Neural crest cell (in vitro differentiated cells): ENCODE results near the gene TERC. TPM values are rescaled to one million over a fixed set of nuclear protein-coding genes. Genes with fewer than 3 reads are reported as not detected.

Experiments
- DNase-seq: peaks from one replicate; pipeline ENCODE4 v3.0.0; 2021; ENCODE audit warnings: low read depth, mixed read lengths, low spot score
- H3K27ac Mint-ChIP-seq: one replicate; pipeline ENCODE4 v1.8.0; 2021; ENCODE audit warnings: mild to moderate bottlenecking, mixed read lengths; ENCODE audit not compliant: unreplicated experiment
- H3K27me3 Mint-ChIP-seq: 2 replicates; pipeline ENCODE4 v1.8.0; 2021; ENCODE audit warnings: low read depth, mild to moderate bottlenecking, mixed read lengths
- H3K36me3 Mint-ChIP-seq: 2 replicates; pipeline ENCODE4 v1.8.0; 2021; ENCODE audit warnings: low read depth, mild to moderate bottlenecking, mixed read lengths
- H3K4me1 Mint-ChIP-seq: 2 replicates; pipeline ENCODE4 v1.8.0; 2021; ENCODE audit warnings: mixed read lengths
- H3K4me3 Mint-ChIP-seq: one replicate; pipeline ENCODE4 v1.8.0; 2021; ENCODE audit warnings: mild to moderate bottlenecking, mixed read lengths
- H3K9me3 Mint-ChIP-seq: 2 replicates; pipeline ENCODE4 v1.8.0; 2021; ENCODE audit warnings: mixed read lengths
- CTCF ChIP-seq: fragments of 200-600 bp; sonication (generic); conservative IDR thresholded peaks from 2 replicates; pipeline ENCODE4 v1.5.0; 2021; ENCODE audit warnings: antibody characterized with exemption, mild to moderate bottlenecking
- long read RNA-seq: library from polyadenylated mRNA; unstranded; transcript quantifications from one replicate; pipeline ENCODE4 v2.0.0, GENCODE V29; 2020
- total RNA-seq: library from RNA; stranded (reverse); gene quantifications from 2 replicates; pipeline ENCODE4 v1.2.1, GENCODE V29; 2021

Gene TERC
- total RNA-seq = 16.2 and 19.5 TPM in 2 replicates
- long read RNA-seq = 0 reads

DNA sequence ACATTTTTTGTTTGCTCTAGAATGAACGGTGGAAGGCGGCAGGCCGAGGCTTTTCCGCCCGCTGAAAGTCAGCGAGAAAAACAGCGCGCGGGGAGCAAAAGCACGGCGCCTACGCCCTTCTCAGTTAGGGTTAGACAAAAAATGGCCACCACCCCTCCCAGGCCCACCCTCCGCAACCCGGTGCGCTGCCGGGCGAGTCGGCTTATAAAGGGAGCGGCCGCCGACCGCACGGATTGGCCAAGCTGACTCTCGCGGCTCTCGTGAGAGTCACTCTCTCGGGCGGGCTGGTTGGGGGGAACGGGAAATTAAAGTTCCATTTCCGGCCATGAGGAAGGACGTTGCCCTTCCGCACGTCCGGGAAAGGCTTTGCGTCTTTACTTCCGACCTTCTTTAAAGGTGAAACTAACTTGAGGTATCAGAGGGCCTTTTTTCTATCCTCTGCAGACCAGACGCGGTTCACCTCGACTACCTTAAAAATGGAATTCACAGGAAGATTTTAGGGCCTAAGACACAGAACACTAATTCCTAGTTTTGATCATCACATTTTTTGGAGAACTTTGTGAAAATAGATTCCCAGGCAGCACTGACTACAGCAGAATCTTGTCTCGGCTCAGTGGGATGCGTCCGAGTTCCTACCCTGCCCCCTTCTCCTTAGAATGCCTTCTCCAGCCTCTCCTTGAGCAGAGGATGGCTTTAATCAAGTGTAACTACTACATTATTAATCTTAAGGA, at the start of gene TERC:
TSS of gene TERC (minus strand) at position 179 of the 731 bp plus-strand sequence.
- peaks cover 14% of the 10 kb centered on the region for H3K4me1 Mint-ChIP-seq
- H3K27ac Mint-ChIP-seq = peak within 1 kb of the TSS; percentile 86
- H3K36me3 Mint-ChIP-seq = peaks cover 14% of the 10 kb centered on the region
- DNase-seq = peak; percentile 72
- H3K4me3 Mint-ChIP-seq = peak within 1 kb of the TSS; percentile 91
- peaks cover 20% of the 10 kb centered on the region for H3K9me3 Mint-ChIP-seq
- peaks cover 23% of the 10 kb centered on the region for H3K27me3 Mint-ChIP-seq
- TF ChIP-seq CTCF = no peak

GRCh38 chr3:169813757-169814517, 49.1 kb upstream of the TERC start:
- no peaks in the 10 kb centered on the region for H3K27me3 Mint-ChIP-seq
- peak; percentile 42 for TF ChIP-seq CTCF
- H3K27ac Mint-ChIP-seq = peak overlapping the region; percentile 39
- no peak for DNase-seq
- H3K4me3 Mint-ChIP-seq = peak overlapping the region; percentile 97
- peaks cover 10% of the 10 kb centered on the region for H3K36me3 Mint-ChIP-seq
- peaks cover 11% of the 10 kb centered on the region for H3K9me3 Mint-ChIP-seq
- H3K4me1 Mint-ChIP-seq = peaks cover 28% of the 10 kb centered on the region

DNA sequence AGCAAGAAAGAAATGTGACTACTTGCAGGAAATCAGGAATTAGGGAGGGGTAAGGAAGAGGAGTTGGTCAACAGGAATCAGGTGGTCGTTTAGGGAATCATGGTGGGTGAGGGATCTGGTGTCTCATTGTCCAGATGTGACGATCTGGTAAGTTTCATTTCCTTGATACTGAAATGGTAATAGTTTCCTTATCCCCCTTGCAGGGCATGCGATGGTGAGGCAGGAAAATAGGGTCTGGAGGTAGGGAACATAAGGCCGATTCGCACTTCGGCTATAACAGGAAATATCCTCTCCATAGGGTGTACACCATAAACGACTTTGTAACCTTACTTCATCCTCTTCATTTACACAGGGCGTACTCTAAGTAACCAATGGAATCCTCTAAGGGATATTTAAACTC, 48.4 kb upstream of the TERC start:
- Mint-ChIP-seq H3K27me3 (no peaks in the 10 kb centered on the region), H3K4me3 (peak overlapping the region; percentile 97), H3K36me3 (peaks cover 11% of the 10 kb centered on the region), H3K4me1 (peaks cover 28% of the 10 kb centered on the region), H3K9me3 (peaks cover 11% of the 10 kb centered on the region), H3K27ac (peak overlapping the region; percentile 87)
- DNase-seq = no peak
- TF ChIP-seq CTCF = no peak

- peak; percentile 12 for TF ChIP-seq CTCF
- Mint-ChIP-seq H3K4me1 (peaks cover 28% of the 10 kb centered on the region), H3K27me3 (no peaks in the 10 kb centered on the region), H3K27ac (peak within 1 kb of the TSS; percentile 94), H3K9me3 (peaks cover 11% of the 10 kb centered on the region), H3K4me3 (peak within 1 kb of the TSS; percentile 97), H3K36me3 (peaks cover 13% of the 10 kb centered on the region)
- DNase-seq = peak; percentile 67
These were observed 47.7 kb upstream of the TERC start, which contains the start of the genes LRRC34 and LRRIQ4 for GRCh38 chr3:169812332-169813235. TSS of gene LRRC34 (minus strand) at chr3:169812904. CDS start at chr3:169812548, 356 bp downstream. TSS of gene LRRIQ4 (plus strand) at chr3:169812870. CDS start at chr3:169821922, 9,052 bp downstream.
